Measurements from ENCODE around the gene CD52.

- TF ChIP-seq CTCF (IDR thresholded peaks at IDR 0.05) (no peak), POLR2A (IDR thresholded peaks at IDR 0.05) (no peak)
These were observed 50.2 kb downstream of the CD52 start for GRCh38 chr1:26368006-26368405.
